GM19463 (cell line): ENCODE results near the gene CHRNE.

ENCODE experiments used
- ATAC-seq: cut with Tn5 transposase; IDR thresholded peaks from one replicate; pipeline ENCODE4 v1.9.1; 2021; ENCODE audit warnings: mild to moderate bottlenecking, moderate library complexity; ENCODE audit not compliant: unreplicated experiment

CHRNE gene

GRCh38 chr17:4903051-4903818, at the start of gene CHRNE:
CHRNE (minus strand) TSS chr17:4903098; CDS start chr17:4903063, 35 bp downstream.
- ATAC-seq, result no peak

- no peak for ATAC-seq
Measured at GRCh38 chr17:4951486-4951885, 48.6 kb upstream of the CHRNE start.

- no peak for ATAC-seq
Measured at GRCh38 chr17:4950746-4951204, 47.9 kb upstream of the CHRNE start, which contains the start of gene ENO3. ENO3 (plus strand) TSS chr17:4951119; CDS start chr17:4951830, 711 bp downstream.

- no peak for ATAC-seq
Measured at GRCh38 chr17:4950075-4950745, 47.3 kb upstream of the CHRNE start.

- peak; percentile 29 for ATAC-seq
Measured at GRCh38 chr17:4949321-4950074, 46.6 kb upstream of the CHRNE start.

GRCh38 chr17:4948931-4949320, 46.0 kb upstream of the CHRNE start:
- ATAC-seq, result peak; percentile 34

GRCh38 chr17:4948166-4948930, 45.5 kb upstream of the CHRNE start, which contains the start of gene PFN1:
PFN1 (minus strand) TSS chr17:4948530; CDS start chr17:4948394, 136 bp downstream.
- no peak for ATAC-seq

GRCh38 chr17:4947411-4948165, 44.7 kb upstream of the CHRNE start:
- no peak for ATAC-seq

- ATAC-seq, result no peak
Measured at GRCh38 chr17:4947010-4947410, 44.1 kb upstream of the CHRNE start.

- no peak for ATAC-seq
Measured at GRCh38 chr17:4946312-4946976, 43.5 kb upstream of the CHRNE start.

GRCh38 chr17:4945944-4946280, 43.0 kb upstream of the CHRNE start:
- no peak for ATAC-seq

- peak; percentile 28 for ATAC-seq
Measured at GRCh38 chr17:4945176-4945943, 42.5 kb upstream of the CHRNE start.

GRCh38 chr17:4944554-4945175, 41.8 kb upstream of the CHRNE start:
- no peak for ATAC-seq

- no peak for ATAC-seq
Measured at GRCh38 chr17:4944163-4944553, 41.3 kb upstream of the CHRNE start.

GRCh38 chr17:4942760-4943508, 40.0 kb upstream of the CHRNE start:
- no peak for ATAC-seq

GRCh38 chr17:4941319-4941610, 38.4 kb upstream of the CHRNE start:
- no peak for ATAC-seq

- peak; percentile 14 for ATAC-seq
Measured at GRCh38 chr17:4940555-4941318, 37.8 kb upstream of the CHRNE start.
